GM18907 (cell line): ENCODE results near the gene PRR13.

ENCODE experiments used
- ATAC-seq: cut with Tn5 transposase; IDR thresholded peaks from one replicate; pipeline ENCODE4 v1.9.1; 2021; ENCODE audit warnings: mild to moderate bottlenecking, moderate library complexity; ENCODE audit not compliant: unreplicated experiment

PRR13 gene

GRCh38 chr12:53492188-53492587 lies 50.7 kb downstream of the PRR13 start:
- ATAC-seq, result no peak

- ATAC-seq, result peak; percentile 83
Measured at GRCh38 chr12:53492830-53493609, 51.5 kb downstream of the PRR13 start.

DNA sequence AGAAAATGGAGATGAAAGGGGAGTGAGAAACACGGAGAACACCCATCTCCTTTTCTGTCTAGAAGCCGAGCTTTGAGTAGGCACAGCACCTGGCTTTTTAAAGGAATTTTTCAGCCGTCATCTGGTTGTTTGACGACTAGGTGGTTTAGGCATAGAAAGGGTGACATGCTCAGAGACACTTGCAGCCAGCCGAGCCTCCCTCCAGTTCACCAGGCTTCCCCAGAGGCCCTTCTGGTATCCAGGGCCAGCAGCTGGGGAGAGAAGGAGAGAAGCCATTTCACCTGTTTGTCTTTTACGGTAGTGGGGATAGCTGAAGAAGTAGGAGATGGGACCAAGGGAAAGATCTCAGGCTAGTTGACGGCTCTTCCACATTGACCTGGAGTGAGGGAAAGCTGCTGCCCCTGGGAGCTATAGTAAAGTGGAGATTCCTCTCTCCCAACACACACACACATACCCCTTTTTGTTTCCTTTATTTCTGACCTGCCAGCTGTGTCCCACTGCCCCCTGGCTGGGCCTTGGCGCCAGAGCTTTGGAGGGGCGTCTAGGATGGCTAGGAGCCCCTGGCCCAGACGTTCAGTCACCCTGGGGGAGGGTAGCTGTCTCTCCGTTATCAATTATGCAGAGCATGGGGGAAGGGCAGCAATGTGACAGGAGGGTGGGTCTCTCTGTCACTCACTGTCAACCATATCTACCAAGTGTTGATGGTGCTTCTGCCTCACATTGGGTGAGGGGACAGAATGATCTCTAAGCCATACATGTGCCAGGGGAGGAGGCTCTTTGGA lies 52.3 kb downstream of the PRR13 start:
- ATAC-seq, result no peak
